AG04449 (cell line): ENCODE results near the gene TBX19.

Source experiments
- CTCF ChIA-PET: fragments of 350-600 bp; formaldehyde crosslinking; extraction: SDS; loops from one replicate; lab custom pipeline; 2021; ENCODE audit warnings: antibody characterized with exemption; lab: Yijun Ruan, JAX
- POLR2A ChIA-PET: fragments of 400-600, 350-600 bp; formaldehyde crosslinking; extraction: SDS; loops from one replicate; lab custom pipeline; 2020; ENCODE audit warnings: antibody characterized with exemption, inconsistent platforms; lab: Yijun Ruan, JAX
- DNase-seq: peaks from one replicate; pipeline ENCODE4 v3.0.0-alpha.2; 2010; ENCODE audit warnings: low read depth, low spot score
- H3K4me3 ChIP-seq: 2 replicates; pipeline ENCODE4 v1.5.1; 2011; ENCODE audit warnings: low read depth, mild to moderate bottlenecking, control low read depth, low read length
- TF ChIP-seq, protein P1 (sequence below): IDR thresholded peaks from one replicate; pipeline ENCODE4 v1.5.1; 2011; ENCODE audit warnings: mild to moderate bottlenecking, moderate library complexity, low read length, control low read depth, inconsistent platforms; ENCODE audit not compliant: insufficient read depth; ENCODE audit errors: missing control alignments

Gene TBX19

DNA sequence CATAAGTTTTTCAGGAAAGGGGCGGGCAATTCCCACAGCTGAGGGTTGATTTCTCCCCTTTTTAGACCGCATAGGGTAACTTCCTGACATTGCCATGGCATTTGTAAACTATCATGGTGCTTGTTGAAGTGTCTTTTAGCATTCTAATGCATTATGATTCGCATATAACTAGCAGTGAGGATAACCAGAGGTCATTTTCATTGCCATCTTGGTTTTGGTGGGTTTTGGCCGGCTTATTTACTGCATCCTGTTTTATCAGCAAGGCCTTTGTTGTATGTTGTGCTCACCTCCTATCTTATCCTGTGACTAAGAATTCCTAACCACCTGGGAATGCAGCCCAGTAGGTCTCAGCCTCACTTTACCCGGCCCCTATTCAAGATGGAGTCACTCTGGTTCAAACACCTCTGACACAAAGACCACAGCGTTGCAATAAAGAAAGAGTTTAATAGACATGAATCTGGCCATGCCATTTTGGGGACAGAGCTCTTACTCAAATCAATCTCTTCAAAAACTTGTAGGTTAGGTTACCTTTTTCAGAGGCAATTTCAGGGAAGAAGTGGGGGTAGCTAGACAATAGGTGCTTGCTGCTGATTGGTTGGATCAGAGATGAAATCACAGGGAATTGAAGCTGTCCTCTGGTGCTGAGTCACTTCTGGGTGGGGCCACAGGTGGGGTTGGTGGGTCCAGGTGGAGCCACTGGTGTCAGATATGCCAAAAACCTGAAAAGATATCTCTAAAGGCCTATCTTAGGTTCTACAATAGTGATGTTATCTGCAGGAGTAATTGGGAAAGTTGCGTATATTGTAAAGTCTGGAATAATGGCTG lies 23.3 kb downstream of the TBX19 start:
- TF ChIP-seq, protein P1, sequence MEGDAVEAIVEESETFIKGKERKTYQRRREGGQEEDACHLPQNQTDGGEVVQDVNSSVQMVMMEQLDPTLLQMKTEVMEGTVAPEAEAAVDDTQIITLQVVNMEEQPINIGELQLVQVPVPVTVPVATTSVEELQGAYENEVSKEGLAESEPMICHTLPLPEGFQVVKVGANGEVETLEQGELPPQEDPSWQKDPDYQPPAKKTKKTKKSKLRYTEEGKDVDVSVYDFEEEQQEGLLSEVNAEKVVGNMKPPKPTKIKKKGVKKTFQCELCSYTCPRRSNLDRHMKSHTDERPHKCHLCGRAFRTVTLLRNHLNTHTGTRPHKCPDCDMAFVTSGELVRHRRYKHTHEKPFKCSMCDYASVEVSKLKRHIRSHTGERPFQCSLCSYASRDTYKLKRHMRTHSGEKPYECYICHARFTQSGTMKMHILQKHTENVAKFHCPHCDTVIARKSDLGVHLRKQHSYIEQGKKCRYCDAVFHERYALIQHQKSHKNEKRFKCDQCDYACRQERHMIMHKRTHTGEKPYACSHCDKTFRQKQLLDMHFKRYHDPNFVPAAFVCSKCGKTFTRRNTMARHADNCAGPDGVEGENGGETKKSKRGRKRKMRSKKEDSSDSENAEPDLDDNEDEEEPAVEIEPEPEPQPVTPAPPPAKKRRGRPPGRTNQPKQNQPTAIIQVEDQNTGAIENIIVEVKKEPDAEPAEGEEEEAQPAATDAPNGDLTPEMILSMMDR, result no peak
- no peak overlapping the region for H3K4me3 ChIP-seq
- no peak for DNase-seq
- POLR2A ChIA-PET, result no interaction called here
- CTCF ChIA-PET, result interaction anchor here (1.2 kb wide), 1 partner anchor 39 kb away, joined by 4 read pairs; no protein-coding TSS in a partner anchor

DNA sequence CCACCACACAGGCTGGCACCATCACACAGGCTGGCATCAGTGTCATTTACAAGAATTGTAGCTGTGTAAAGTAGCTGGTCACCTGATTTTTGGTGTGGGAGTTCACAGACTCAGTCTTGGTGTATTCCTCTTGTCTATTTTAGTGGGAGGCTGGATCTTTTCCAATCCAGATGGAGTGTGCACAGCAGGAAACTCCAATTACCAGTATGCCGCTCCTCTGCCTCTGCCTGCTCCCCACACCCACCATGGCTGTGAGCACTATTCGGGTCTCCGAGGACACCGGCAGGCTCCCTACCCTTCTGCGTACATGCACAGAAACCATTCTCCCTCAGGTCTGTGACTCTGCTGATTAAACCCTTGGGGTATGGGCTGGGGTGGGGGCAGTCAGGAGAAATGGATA lies 24.2 kb downstream of the TBX19 start:
- H3K4me3 ChIP-seq, result no peak overlapping the region
- POLR2A ChIA-PET, result no interaction called here
- CTCF ChIA-PET, result interaction anchor here (1.2 kb wide), 1 partner anchor 38 kb away, joined by 4 read pairs; no protein-coding TSS in a partner anchor
- TF ChIP-seq, protein P1, result no peak
- DNase-seq, result no peak

DNA sequence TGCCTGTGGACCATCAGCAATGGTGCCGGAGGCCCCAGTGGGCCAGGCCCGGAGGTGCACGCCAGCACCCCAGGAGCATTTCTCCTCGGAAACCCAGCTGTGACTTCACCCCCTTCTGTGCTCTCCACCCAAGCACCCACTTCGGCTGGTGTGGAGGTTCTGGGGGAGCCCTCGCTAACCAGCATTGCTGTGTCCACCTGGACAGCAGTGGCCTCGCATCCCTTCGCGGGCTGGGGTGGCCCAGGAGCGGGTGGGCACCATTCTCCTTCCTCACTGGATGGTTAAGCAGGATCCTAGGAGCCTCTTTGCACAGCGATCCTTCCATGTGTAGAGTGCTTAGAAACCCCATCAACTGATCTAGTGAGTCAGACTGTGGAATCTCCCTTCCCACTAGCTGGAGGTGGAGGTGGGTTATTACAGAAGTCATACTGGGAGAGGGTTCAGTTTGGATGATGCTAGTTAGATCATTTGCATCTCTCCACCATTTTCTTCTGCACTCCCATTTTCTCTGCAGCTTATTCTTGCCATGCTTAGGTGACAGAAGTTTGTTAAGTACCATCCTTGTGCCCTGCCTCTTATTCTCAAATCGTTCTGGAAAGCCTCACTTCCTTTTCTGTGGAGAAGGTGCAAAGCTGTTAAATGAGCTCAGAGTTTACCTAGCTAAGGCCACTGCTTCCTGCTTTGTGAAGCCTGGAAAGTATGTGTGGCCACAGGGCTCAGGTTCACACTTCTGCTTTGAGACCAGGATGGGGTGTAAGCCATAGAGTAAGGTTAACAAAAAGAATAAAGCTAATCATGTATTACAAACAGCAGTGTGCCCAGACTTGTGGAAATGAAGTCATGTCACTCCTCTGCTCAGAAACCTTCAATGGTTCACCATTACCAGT lies 32.3 kb downstream of the TBX19 start:
- POLR2A ChIA-PET, result no interaction called here
- CTCF ChIA-PET, result interaction anchor here (1.3 to 1.6 kb wide), 3 partner anchors 30 to 231 kb away, joined by 4 to 5 read pairs (median 4); no protein-coding TSS in a partner anchor
- H3K4me3 ChIP-seq, result no peak overlapping the region
- DNase-seq, result no peak
- TF ChIP-seq, protein P1, result no peak

DNA sequence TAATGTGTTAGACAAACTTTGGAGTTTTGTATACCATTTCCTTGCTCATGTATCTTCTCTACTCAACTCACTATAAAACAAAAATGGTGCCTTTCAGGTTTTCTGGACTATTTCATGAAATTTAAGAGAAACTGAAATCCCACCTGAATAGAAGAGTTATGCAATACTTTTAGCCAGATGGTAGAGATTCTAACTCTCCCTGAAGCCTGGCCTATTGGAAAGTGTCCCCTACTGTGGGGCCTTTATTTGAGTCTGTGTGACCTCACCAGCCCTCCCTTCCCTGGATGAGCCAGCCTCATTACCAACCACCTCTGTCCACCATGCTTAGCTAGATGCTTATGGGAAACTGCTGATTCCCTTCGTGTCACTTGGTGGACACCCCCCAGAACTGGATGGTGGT lies 35.5 kb downstream of the TBX19 start:
- ChIA-PET POLR2A (no interaction called here), CTCF (no interaction called here)
- no peak for DNase-seq
- no peak overlapping the region for H3K4me3 ChIP-seq
- TF ChIP-seq, protein P1, result no peak

DNA sequence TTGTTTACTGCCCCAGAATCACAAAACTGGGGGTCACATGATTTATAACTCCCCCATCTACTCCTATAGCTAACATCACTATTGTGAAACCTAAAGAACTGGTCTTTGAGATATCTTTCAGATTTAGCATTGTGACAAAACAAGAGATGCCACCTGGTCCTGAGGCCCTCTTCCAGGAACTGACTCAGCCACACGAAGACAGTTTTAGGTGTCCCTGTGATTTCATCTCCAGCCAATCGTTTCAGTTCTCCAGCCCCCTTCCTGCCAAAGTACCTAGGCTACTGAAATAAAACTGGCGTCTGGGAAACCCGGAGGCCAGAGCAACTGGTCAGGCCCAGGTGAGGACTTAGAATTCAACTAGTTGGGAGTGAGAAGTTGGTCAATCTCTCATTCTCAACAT lies 36.6 kb downstream of the TBX19 start:
- POLR2A ChIA-PET, result no interaction called here
- TF ChIP-seq, protein P1, result no peak
- CTCF ChIA-PET, result interaction anchor here (1.1 kb wide), 1 partner anchor 26 kb away, joined by 3 read pairs; no protein-coding TSS in a partner anchor
- no peak for DNase-seq
- no peak overlapping the region for H3K4me3 ChIP-seq
